ENCODE results near the gene PDLIM1. TPM values are rescaled to one million over a fixed set of nuclear protein-coding genes. Genes with fewer than 3 reads are reported as not detected.

PDLIM1 gene
- total and polyA plus RNA-seq, 2 of the 13 experiments (the other 11 are each of a cell fraction or from before 2014, with no cell fraction given) = 119 to 123 TPM

- TF ChIP-seq PAXIP1 (CRISPR knock-in tag; conservative IDR thresholded peaks at IDR 0.05) (peak; percentile 46; the same call in 1 of the 2 replicates), GZF1 (CRISPR knock-in tag; IDR thresholded peaks at IDR 0.05) (no peak), SCMH1 (CRISPR knock-in tag; IDR thresholded peaks at IDR 0.05; ENCODE audit: borderline replicate concordance) (no peak), ELF3 (CRISPR knock-in tag; IDR thresholded peaks at IDR 0.05) (0 out of 2 replicates have a peak, but pooled peaks have one; percentile 35), WIZ (CRISPR knock-in tag; IDR thresholded peaks at IDR 0.05) (no peak), SMYD3 (CRISPR knock-in tag; IDR thresholded peaks at IDR 0.05) (no peak), KLF11 (CRISPR knock-in tag; IDR thresholded peaks at IDR 0.05) (no peak), HMGA1 (CRISPR knock-in tag; conservative IDR thresholded peaks at IDR 0.05) (no peak), RBAK (CRISPR knock-in tag; IDR thresholded peaks at IDR 0.05) (no peak), IRF9 (CRISPR knock-in tag; IDR thresholded peaks at IDR 0.05; ENCODE audit: borderline replicate concordance) (no peak), FLYWCH1 (CRISPR knock-in tag; IDR thresholded peaks at IDR 0.05) (no peak), ZNF101 (CRISPR knock-in tag; IDR thresholded peaks at IDR 0.05; ENCODE audit: borderline replicate concordance, low read depth) (no peak), ZFP36L1 (CRISPR knock-in tag; IDR thresholded peaks at IDR 0.05) (no peak), HOXD1 (CRISPR knock-in tag; IDR thresholded peaks at IDR 0.05) (no peak), ZNF34 (CRISPR knock-in tag; IDR thresholded peaks at IDR 0.05; ENCODE audit: borderline replicate concordance) (no peak), YEATS2 (CRISPR knock-in tag; IDR thresholded peaks at IDR 0.05; ENCODE audit: borderline replicate concordance) (no peak), NFYC (CRISPR knock-in tag; IDR thresholded peaks at IDR 0.05) (no peak), ZNF660 (CRISPR knock-in tag; IDR thresholded peaks at IDR 0.05; ENCODE audit: borderline replicate concordance, low read depth) (no peak), ZBTB26 (CRISPR knock-in tag; IDR thresholded peaks at IDR 0.05; ENCODE audit: borderline replicate concordance) (no peak), ZNF772 (CRISPR knock-in tag; IDR thresholded peaks at IDR 0.05) (no peak), THAP9 (CRISPR knock-in tag; IDR thresholded peaks at IDR 0.05; ENCODE audit: borderline replicate concordance) (no peak), NFYB (CRISPR knock-in tag; IDR thresholded peaks at IDR 0.05) (no peak)
These were observed 27.9 kb downstream of the PDLIM1 start (continued) for GRCh38 chr10:95262763-95263518.
